Suprapubic skin (tissue), 4 donors: Measurements from ENCODE around the gene PEAK3. TPM values are rescaled to one million over a fixed set of nuclear protein-coding genes. Genes with fewer than 3 reads are reported as not detected.

Experiments
- DNase-seq, 2 donors: peaks; one replicate each; pipeline ENCODE4 v3.0.0-alpha.2; 2019; ENCODE audit warnings: low spot score in 2 of 2
- H3K27ac ChIP-seq: fragments of 200-600 bp; sonication (generic); one replicate; pipeline ENCODE4 v1.5.1; 2019
- H3K27me3 ChIP-seq: fragments of 200-600 bp; sonication (generic); one replicate; pipeline ENCODE4 v1.5.1; 2019
- H3K36me3 ChIP-seq: fragments of 200-600 bp; sonication (generic); one replicate; pipeline ENCODE4 v1.5.1; 2019
- H3K4me1 ChIP-seq: fragments of 200-600 bp; sonication (generic); one replicate; pipeline ENCODE4 v1.5.1; 2019
- H3K4me3 ChIP-seq: fragments of 200-600 bp; sonication (generic); one replicate; pipeline ENCODE4 v1.5.1; 2019; ENCODE audit warnings: mild to moderate bottlenecking
- H3K9me3 ChIP-seq: fragments of 200-600 bp; sonication (generic); one replicate; pipeline ENCODE4 v1.5.1; 2019
- CTCF ChIP-seq, 2 donors: fragments of 200-600 bp in 1 of 2; fragments of 450-650 bp in 1 of 2; sonication (generic) in 1 of 2; IDR thresholded peaks; one replicate each; pipeline ENCODE4 v1.5.1; 2016 to 2019; ENCODE audit warnings: antibody characterized with exemption in 2 of 2, mild to moderate bottlenecking in 1 of 2, moderate library complexity in 1 of 2
- EP300 ChIP-seq: sonication (generic); formaldehyde crosslinking; IDR thresholded peaks from one replicate; pipeline ENCODE4 v1.6.1; 2017; ENCODE audit warnings: antibody characterized with exemption
- POLR2A ChIP-seq, 2 donors: fragments of 450-650 bp; IDR thresholded peaks; one replicate each; pipeline ENCODE4 v1.6.1; 2017; ENCODE audit warnings: antibody characterized with exemption in 2 of 2, mild to moderate bottlenecking in 2 of 2, moderate library complexity in 2 of 2
- POLR2AphosphoS5 ChIP-seq, 3 donors: sonication (generic); formaldehyde crosslinking; IDR thresholded peaks; one replicate each; pipeline ENCODE4 v1.6.1; 2017; ENCODE audit warnings: antibody characterized with exemption in 3 of 3
- WGBS: methylation state at CpG from one replicate; pipeline ENCODE4 v1.1.5; 2018; 5-methylcytosine and 5-hydroxymethylcytosine counted together
- total RNA-seq, 4 donors: library from RNA; depleted of rRNA; stranded (reverse); fragments of >200 nt; gene quantifications; one replicate each; pipeline ENCODE4 v1.1.0, GENCODE V29; 2016

Gene PEAK3
- total RNA-seq, 4 donors from 2014 or later = 0.55 to 1.4 TPM; not detected in 2

GRCh38 chr19:2311093-2311492 lies 29.1 kb upstream of the PEAK3 start:
- peaks cover 68% of the 10 kb centered on the region for H3K27me3 ChIP-seq
- TF ChIP-seq EP300 = no peak
- no peak for TF ChIP-seq CTCF (IDR thresholded peaks at IDR 0.05)
- no peak for TF ChIP-seq POLR2AphosphoS5 (IDR thresholded peaks at IDR 0.05)
- TF ChIP-seq POLR2A (IDR thresholded peaks at IDR 0.05) = no peak

GRCh38 chr19:2309734-2310362 lies 27.9 kb upstream of the PEAK3 start:
- peak in 1 of 2 donors; percentile 49 for DNase-seq
- H3K4me3 ChIP-seq = no peak overlapping the region
- H3K27me3 ChIP-seq = peaks cover 73% of the 10 kb centered on the region
- no peaks in the 10 kb centered on the region for H3K9me3 ChIP-seq
- H3K36me3 ChIP-seq = no peaks in the 10 kb centered on the region
- TF ChIP-seq CTCF (IDR thresholded peaks at IDR 0.05) = no peak
- TF ChIP-seq POLR2AphosphoS5 (IDR thresholded peaks at IDR 0.05) = no peak
- no peak for TF ChIP-seq POLR2A (IDR thresholded peaks at IDR 0.05)
- TF ChIP-seq EP300 = no peak
- WGBS = 52% methylated on average over 17 of the region's 17 CpGs
- peaks cover 8% of the 10 kb centered on the region for H3K4me1 ChIP-seq
- no peak overlapping the region for H3K27ac ChIP-seq

More at GRCh38 chr19:2311093-2311492, 29.1 kb upstream of the PEAK3 start:
- Histone ChIP-seq H3K36me3 (no peaks in the 10 kb centered on the region), H3K4me1 (peaks cover 8% of the 10 kb centered on the region), H3K4me3 (no peak overlapping the region), H3K9me3 (peaks cover 4% of the 10 kb centered on the region), H3K27ac (no peak overlapping the region)
- WGBS = 92% methylated on average over 4 of the region's 4 CpGs
- DNase-seq = no peak

GRCh38 chr19:2308114-2308556 lies 26.2 kb upstream of the PEAK3 start, which contains the start of gene LINGO3:
Gene LINGO3, minus strand, starts transcription at chr19:2308154. Its CDS starts 16,378 bp downstream, at chr19:2291776.
- peak within 1 kb of the TSS; percentile 32 for H3K4me3 ChIP-seq
- H3K27me3 ChIP-seq = peaks cover 70% of the 10 kb centered on the region

GRCh38 chr19:2307518-2308012 lies 25.6 kb upstream of the PEAK3 start:
- H3K27me3 ChIP-seq = peaks cover 70% of the 10 kb centered on the region
- H3K36me3 ChIP-seq = no peaks in the 10 kb centered on the region

More at GRCh38 chr19:2308114-2308556, 26.2 kb upstream of the PEAK3 start, which contains the start of gene LINGO3:
- Histone ChIP-seq H3K9me3 (no peaks in the 10 kb centered on the region), H3K27ac (no peak within 1 kb of the TSS), H3K36me3 (no peaks in the 10 kb centered on the region), H3K4me1 (peaks cover 8% of the 10 kb centered on the region)
- TF ChIP-seq POLR2AphosphoS5 (IDR thresholded peaks at IDR 0.05) (no peak), POLR2A (IDR thresholded peaks at IDR 0.05) (no peak), EP300 (no peak), CTCF (IDR thresholded peaks at IDR 0.05) (no peak)
- DNase-seq = peak in 1 of 2 donors; percentile 55
- 38% methylated on average over 4 of the region's 63 CpGs for WGBS

More at GRCh38 chr19:2307518-2308012, 25.6 kb upstream of the PEAK3 start:
- peak overlapping the region; percentile 32 for H3K4me3 ChIP-seq
- 26% methylated on average over 11 of the region's 33 CpGs for WGBS
- H3K4me1 ChIP-seq = peaks cover 9% of the 10 kb centered on the region
- DNase-seq = peak in 1 of 2 donors; percentile 53
- TF ChIP-seq CTCF (IDR thresholded peaks at IDR 0.05) = no peak
- no peak for TF ChIP-seq POLR2A (IDR thresholded peaks at IDR 0.05)
- no peak for TF ChIP-seq POLR2AphosphoS5 (IDR thresholded peaks at IDR 0.05)
- no peak for TF ChIP-seq EP300
- H3K27ac ChIP-seq = no peak overlapping the region
- no peaks in the 10 kb centered on the region for H3K9me3 ChIP-seq
